ENCODE data around the gene TOR1A. TPM values are rescaled to one million over a fixed set of nuclear protein-coding genes. Genes with fewer than 3 reads are reported as not detected.

TOR1A gene
- total RNA-seq, 1 experiment from 2014 or later: 36.3 TPM

GRCh38 chr9:129810788-129811187, 13.1 kb downstream of the TOR1A start:
- intact Hi-C loops (cut with micrococcal nuclease; ENCODE audit: unreplicated experiment): no loop called here
- Mint-ChIP-seq H3K4me1 (ENCODE audit: low read depth, unreplicated experiment) (no peaks in the 10 kb centered on the region), H3K36me3 (ENCODE audit: insufficient read depth, unreplicated experiment) (peaks cover 32% of the 10 kb centered on the region), H3K4me3 (ENCODE audit: low read depth, unreplicated experiment) (no peak overlapping the region), H3K27ac (ENCODE audit: unreplicated experiment) (no peak overlapping the region), H3K27me3 (ENCODE audit: unreplicated experiment) (no peaks in the 10 kb centered on the region), H3K9me3 (ENCODE audit: low read depth, unreplicated experiment) (no peaks in the 10 kb centered on the region)
- TF ChIP-seq CTCF (IDR thresholded peaks at IDR 0.05; ENCODE audit: unreplicated experiment): no peak
- CTCF ChIA-PET: no interaction called here
- TSS peak; percentile 21 for BruUV-seq (replicated peaks)
- DNase-seq: no peak

GRCh38 chr9:129810116-129810515, 13.8 kb downstream of the TOR1A start:
- Mint-ChIP-seq H3K9me3 (ENCODE audit: low read depth, unreplicated experiment) (no peaks in the 10 kb centered on the region), H3K27ac (ENCODE audit: unreplicated experiment) (no peak overlapping the region), H3K4me3 (ENCODE audit: low read depth, unreplicated experiment) (no peak overlapping the region), H3K4me1 (ENCODE audit: low read depth, unreplicated experiment) (no peaks in the 10 kb centered on the region), H3K36me3 (ENCODE audit: insufficient read depth, unreplicated experiment) (peaks cover 33% of the 10 kb centered on the region), H3K27me3 (ENCODE audit: unreplicated experiment) (no peaks in the 10 kb centered on the region)
- CTCF ChIA-PET: no interaction called here
- intact Hi-C loops (cut with micrococcal nuclease; ENCODE audit: unreplicated experiment): no loop called here
- no peak for TF ChIP-seq CTCF (IDR thresholded peaks at IDR 0.05; ENCODE audit: unreplicated experiment)
- DNase-seq: no peak
- BruUV-seq (replicated peaks): no TSS peak

GRCh38 chr9:129809346-129809745, 14.6 kb downstream of the TOR1A start:
- TF ChIP-seq CTCF (IDR thresholded peaks at IDR 0.05; ENCODE audit: unreplicated experiment): no peak
- no peak for DNase-seq
- intact Hi-C loops (cut with micrococcal nuclease; ENCODE audit: unreplicated experiment): no loop called here
- no peak overlapping the region for H3K27ac Mint-ChIP-seq (ENCODE audit: unreplicated experiment)
- no peaks in the 10 kb centered on the region for H3K27me3 Mint-ChIP-seq (ENCODE audit: unreplicated experiment)
- no peaks in the 10 kb centered on the region for H3K4me1 Mint-ChIP-seq (ENCODE audit: low read depth, unreplicated experiment)
- H3K4me3 Mint-ChIP-seq (ENCODE audit: low read depth, unreplicated experiment): no peak overlapping the region
- peaks cover 34% of the 10 kb centered on the region for H3K36me3 Mint-ChIP-seq (ENCODE audit: insufficient read depth, unreplicated experiment)
- no peaks in the 10 kb centered on the region for H3K9me3 Mint-ChIP-seq (ENCODE audit: low read depth, unreplicated experiment)
- BruUV-seq (replicated peaks): no TSS peak
- CTCF ChIA-PET: no interaction called here

- no TSS peak for BruUV-seq (replicated peaks)
- no peak overlapping the region for H3K4me3 Mint-ChIP-seq (ENCODE audit: low read depth, unreplicated experiment)
- TF ChIP-seq CTCF (IDR thresholded peaks at IDR 0.05; ENCODE audit: unreplicated experiment): no peak
- H3K9me3 Mint-ChIP-seq (ENCODE audit: low read depth, unreplicated experiment): no peaks in the 10 kb centered on the region
- no peak overlapping the region for H3K27ac Mint-ChIP-seq (ENCODE audit: unreplicated experiment)
- CTCF ChIA-PET: no interaction called here
- intact Hi-C loops (cut with micrococcal nuclease; ENCODE audit: unreplicated experiment): no loop called here
- no peaks in the 10 kb centered on the region for H3K4me1 Mint-ChIP-seq (ENCODE audit: low read depth, unreplicated experiment)
- DNase-seq: no peak
- H3K36me3 Mint-ChIP-seq (ENCODE audit: insufficient read depth, unreplicated experiment): peaks cover 43% of the 10 kb centered on the region
- H3K27me3 Mint-ChIP-seq (ENCODE audit: unreplicated experiment): no peaks in the 10 kb centered on the region
Measured at GRCh38 chr9:129806061-129806460, 17.9 kb downstream of the TOR1A start.

- Mint-ChIP-seq H3K36me3 (ENCODE audit: insufficient read depth, unreplicated experiment) (peaks cover 35% of the 10 kb centered on the region), H3K27me3 (ENCODE audit: unreplicated experiment) (no peaks in the 10 kb centered on the region), H3K27ac (ENCODE audit: unreplicated experiment) (no peak overlapping the region), H3K9me3 (ENCODE audit: low read depth, unreplicated experiment) (no peaks in the 10 kb centered on the region), H3K4me3 (ENCODE audit: low read depth, unreplicated experiment) (peak overlapping the region; percentile 70), H3K4me1 (ENCODE audit: low read depth, unreplicated experiment) (no peaks in the 10 kb centered on the region)
- intact Hi-C loops (cut with micrococcal nuclease; ENCODE audit: unreplicated experiment): no loop called here
- TF ChIP-seq CTCF (IDR thresholded peaks at IDR 0.05; ENCODE audit: unreplicated experiment): no peak
- no peak for DNase-seq
- no TSS peak for BruUV-seq (replicated peaks)
- CTCF ChIA-PET: no interaction called here
Measured at GRCh38 chr9:129803676-129804060, 20.3 kb downstream of the TOR1A start.

Measured in Calu3 (cell line).